TTC549 (cell line): Measurements from ENCODE around the gene APOC4.
"Not testable (repeated sequence)": the region's sequence is repeated elsewhere in the genome, so short reads cannot be mapped to it uniquely, and the experiment has no call there.

Experiments
- FAIRE-seq: peaks from 2 replicates; lab custom pipeline; 2012; peaks lifted over from hg19 to GRCh38; lab: Jason Lieb, UNC

APOC4 gene

DNA sequence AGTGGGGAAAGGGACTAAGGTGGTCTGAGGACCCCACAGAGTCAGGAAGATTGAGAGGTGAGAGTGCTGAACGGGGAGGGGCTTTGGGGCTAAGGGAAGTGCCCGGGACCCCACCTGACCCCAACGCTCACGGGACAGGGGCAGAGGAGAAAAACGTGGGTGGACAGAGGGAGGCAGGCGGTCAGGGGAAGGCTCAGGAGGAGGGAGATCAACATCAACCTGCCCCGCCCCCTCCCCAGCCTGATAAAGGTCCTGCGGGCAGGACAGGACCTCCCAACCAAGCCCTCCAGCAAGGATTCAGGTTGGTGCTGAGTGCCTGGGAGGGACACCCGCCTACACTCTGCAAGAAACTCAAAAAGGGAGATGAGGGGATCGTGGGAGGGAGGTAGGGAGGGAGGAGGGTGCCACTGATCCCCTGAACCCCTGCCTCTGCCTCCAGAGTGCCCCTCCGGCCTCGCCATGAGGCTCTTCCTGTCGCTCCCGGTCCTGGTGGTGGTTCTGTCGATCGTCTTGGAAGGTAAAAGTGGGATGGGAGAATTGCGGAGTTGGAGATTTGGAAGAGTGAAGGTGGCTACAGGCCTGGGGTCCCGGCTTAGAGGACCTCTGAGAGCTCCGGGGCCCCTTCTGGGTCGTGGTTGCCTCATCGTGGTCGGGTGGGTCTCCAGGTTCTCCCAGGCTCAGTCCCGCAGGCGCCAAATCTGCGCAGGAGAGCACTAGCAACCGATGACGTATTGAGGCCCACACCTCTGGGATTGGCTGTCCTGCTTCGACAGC, 27.4 kb upstream of the APOC4 start, which contains the start of gene APOC1:
Gene APOC1, plus strand, starts transcription at position 176 of the 774 bp plus-strand sequence. Its CDS starts 284 bp downstream, at position 460.
- FAIRE-seq: not testable (repeated sequence)

DNA sequence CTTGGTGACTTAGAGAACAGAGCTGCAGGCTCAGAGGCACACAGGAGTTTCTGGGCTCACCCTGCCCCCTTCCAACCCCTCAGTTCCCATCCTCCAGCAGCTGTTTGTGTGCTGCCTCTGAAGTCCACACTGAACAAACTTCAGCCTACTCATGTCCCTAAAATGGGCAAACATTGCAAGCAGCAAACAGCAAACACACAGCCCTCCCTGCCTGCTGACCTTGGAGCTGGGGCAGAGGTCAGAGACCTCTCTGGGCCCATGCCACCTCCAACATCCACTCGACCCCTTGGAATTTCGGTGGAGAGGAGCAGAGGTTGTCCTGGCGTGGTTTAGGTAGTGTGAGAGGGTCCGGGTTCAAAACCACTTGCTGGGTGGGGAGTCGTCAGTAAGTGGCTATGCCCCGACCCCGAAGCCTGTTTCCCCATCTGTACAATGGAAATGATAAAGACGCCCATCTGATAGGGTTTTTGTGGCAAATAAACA, 17.8 kb upstream of the APOC4 start:
- no peak for FAIRE-seq

DNA sequence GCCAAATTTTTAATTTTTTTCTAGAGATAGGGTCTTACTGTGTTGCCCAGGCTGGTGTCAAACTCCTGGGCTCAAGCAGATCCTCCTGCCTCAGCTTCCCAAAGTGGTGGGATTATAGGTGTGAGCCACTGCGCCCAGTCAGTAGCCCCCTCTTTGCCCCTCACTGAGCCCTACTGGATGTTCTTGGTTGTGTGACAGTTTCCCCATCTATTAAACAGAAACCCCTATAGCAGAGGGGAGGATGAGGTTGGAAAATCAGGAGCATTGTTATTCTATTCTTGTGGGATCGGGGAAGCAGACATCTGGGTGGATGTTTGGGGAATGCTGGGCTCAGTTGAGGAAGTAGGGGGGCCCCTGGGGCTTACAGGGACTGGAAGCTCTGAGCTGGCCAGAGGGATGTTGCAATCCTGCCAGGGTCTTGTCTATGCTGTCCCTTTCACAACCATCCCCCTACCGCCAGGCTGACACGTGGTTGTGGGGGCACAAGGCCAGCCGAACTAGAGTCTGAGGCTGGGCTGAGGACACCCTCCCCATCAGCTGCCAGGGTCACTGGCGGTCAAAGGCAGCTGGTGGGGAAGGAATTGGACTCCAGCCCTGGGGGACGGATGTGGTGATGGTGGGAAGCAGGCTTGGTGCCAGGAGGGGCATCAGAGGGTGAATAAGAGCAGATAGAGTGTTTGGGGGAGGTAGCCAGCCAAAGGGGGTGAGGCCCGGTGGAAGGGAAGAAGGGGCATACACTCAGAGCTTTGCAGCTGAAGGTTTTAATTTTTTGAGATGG, 16.7 kb upstream of the APOC4 start:
- no peak for FAIRE-seq

DNA sequence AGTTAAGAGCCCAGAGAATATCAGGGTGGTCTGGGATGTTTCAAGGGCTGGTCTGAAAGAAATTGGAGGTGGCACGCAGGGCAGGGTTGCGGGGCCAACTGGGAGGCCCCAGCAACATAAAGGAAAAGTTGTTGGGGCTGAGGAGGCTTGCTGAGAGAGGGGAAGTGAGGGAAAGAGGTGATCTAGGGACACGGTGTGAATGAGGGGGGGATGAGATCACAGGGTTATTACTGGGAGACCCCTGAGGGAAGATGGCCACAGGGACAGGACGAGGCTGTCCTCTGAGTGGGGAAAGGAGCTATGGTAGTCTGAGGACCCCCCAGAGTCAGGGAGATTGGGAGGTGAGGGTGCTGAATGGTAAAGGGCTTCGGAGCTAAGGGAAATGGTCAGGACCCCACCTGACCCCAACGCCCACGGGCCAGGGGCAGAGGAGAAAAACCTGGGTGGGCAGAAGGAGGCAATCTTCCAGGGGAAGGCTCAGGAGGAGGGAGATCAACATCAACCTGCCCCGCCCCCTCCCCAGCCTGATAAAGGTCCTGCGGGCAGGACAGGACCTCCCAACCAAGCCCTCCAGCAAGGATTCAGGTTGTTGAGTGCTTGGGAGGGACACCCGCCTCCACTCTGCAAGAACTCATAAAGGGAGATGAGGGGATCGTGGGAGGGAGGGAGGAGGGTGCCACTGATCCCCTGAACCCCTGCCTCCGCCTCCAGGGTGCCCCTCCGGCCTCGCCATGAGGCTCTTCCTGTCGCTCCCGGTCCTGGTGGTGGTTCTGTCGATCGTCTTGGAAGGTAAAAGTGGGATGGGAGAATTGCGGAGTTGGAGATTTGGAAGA, 15.6 kb upstream of the APOC4 start:
- not testable (repeated sequence) for FAIRE-seq

DNA sequence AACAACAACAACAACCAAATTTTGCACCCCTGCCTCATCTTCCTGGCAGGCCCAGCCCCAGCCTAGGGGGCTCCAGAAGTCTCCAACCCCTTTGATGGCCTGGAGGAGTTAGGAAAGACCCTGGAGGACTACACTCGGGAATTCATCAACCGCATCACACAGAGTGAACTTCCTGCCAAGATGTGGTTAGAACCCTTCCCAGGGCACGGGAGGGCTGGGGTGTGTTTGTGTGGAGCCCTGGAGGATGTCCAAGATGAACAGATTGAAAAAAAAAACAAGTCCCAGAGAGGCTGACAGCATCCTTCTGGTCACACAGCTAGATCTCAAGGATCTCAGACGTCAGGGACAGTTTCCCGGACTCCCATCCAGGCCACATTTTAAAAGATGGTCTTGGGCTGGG, 14.3 kb upstream of the APOC4 start:
- no peak for FAIRE-seq

DNA sequence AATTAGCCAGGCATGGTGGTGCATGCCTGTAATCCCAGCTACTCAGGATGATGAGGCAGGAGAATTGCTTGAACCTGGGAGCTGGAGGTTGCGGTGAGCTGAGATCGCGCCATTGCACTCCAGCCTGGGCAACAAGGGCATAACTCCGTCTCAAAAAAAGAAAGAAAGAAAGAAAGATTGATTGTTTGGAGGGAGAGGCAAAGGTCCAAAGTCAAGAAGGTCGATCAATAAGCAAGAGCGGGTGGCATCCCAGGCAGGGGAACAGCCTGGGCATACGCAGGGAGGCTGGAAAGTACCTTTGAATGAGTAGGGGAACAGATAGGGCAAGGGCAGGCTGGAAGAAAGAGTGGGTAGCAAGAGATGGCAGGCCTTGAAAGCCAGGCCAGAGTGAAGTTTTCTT, 11.9 kb upstream of the APOC4 start:
- FAIRE-seq: no peak

DNA sequence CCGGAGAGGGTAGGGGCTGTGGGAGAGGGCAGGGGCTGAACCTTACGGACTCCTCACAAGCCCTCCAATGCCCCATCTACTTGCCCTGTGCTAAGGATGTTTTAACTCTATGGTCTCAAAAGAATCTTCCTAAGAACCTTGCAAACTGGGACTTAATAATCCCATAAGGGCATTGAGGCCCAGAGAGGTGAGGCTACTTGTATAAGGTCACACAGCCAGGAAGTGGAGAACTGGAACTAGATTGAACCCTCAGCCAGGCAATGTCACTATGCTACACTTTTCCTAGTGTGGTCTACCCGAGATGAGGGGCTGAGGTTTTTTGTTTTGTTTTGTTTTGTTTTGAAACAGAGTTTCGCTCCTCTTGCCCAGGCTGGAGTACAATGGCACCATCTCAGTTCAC, 10.5 kb upstream of the APOC4 start:
- no peak for FAIRE-seq

DNA sequence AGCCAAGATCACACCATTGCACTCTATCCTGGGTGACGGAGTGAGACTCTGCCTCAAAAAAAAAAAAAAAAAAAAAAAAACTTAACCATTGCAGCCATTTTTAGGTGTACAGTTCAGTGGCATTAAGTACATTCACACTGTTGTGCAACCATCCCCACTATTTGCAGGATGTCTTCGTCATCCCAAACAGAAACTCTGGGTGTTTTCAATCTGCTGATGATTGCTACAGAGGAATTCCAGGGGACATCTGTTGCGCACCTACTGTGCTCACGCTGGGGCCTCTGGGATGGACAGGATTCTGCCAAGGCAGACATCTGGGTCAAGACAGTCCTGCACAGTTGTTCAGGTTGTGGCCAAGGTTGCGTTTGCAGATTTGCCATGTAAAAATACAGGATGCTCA, 2.4 kb upstream of the APOC4 start:
- no peak for FAIRE-seq

DNA sequence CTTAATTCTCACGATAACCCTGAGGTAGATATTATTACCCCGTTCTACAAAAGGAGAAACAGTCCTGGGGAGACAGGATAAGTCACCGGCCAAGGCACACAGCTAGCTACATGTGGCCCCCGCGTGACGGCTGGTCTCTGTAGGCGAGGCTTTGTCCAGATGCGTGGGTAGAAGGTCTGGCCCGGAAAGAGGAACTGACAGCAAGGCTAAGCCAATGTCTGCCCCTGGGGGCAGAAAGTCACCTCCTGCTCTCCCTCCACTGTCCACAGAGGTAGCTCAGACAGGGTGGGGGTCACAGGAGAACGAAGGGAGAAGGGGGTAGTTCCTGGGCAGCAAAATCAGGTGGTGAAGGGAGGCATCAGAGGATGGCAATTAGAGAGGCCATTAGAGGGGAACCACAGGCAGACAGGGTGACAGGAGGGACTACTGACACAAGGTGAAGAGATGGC, 1.8 kb downstream of the APOC4 start:
- FAIRE-seq: no peak

DNA sequence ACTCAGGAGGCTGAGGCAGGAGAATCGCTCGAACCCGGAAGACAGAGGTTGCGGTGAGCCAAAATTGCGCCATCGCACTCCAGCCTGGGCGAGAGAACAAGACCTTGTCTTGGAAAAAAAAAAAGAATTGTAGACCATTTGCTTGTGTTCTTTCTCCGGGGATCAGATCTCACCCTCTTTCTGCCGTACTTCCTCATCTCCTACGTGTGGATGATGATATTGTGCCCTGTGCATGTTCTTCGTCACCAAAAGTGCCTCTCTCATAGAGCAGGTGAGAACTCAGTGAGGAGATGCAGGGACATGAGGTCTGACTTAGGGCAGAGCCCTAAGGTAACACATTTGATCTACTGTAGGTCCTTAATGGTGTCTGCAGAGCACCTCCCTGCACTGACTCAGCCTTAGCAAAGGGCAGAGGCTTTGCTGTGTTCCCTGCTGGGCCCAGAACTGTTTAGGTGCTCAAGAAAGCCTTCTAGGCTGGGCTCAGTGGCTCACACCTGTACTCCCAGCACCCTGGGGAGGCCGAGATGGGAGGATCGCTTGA, 5.1 kb downstream of the APOC4 start:
- FAIRE-seq: no peak

DNA sequence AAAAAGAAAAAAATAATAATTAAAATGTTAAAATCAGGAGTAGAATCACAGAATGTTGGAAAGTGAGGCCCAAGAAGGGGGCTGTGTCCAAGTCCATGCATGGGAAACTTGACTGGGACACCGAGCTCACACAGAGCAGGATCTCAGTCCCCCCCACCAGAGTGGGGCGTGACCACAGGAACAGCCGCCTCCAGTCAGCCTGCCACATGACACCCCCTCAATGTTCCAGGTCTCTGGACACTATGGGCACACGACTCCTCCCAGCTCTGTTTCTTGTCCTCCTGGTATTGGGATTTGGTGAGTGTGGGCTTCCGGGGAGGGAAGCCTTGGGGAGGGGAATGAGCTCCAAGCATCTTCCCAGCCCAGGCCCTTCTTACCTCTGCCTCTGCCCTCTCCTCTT, 6.2 kb downstream of the APOC4 start:
- FAIRE-seq: no peak

DNA sequence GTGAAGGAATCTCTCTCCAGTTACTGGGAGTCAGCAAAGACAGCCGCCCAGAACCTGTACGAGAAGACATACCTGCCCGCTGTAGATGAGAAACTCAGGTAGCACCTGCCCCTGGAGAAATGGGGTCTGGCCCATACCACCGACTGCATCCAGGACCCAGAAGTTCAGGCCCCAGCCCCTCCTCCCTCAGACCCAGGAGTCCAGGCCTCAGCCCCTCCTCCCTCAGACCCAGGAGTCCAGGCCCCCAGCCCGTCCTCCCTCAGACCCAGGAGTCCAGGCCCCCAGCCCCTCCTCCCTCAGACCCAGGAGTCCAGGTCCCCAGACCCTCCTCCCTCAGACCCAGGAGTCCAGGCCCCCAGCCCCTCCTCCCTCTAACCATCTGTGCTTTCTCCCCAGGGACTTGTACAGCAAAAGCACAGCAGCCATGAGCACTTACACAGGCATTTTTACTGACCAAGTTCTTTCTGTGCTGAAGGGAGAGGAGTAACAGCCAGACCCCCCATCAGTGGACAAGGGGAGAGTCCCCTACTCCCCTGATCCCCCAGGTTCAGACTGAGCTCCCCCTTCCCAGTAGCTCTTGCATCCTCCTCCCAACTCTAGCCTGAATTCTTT, 6.8 kb downstream of the APOC4 start:
- no peak for FAIRE-seq

DNA sequence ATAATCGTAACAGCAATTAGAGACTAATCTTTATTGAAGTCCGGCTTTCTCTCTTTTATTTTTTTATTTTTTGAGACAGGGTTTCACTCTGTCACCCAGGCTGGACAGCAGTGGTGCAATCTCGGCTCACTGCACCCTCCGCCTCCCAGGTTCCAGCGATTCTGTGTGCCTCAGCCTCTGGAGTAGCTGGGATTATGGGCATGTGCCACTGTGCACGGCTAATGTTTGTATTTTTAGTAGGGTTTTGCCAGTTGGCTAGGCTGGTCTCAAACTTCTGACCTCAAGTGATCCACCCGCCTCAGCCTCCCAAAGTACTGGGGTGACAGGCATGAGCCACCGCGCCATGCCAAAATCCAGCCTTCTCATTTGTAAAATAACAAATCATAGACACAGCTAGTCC, 7.5 kb downstream of the APOC4 start:
- FAIRE-seq: no peak

DNA sequence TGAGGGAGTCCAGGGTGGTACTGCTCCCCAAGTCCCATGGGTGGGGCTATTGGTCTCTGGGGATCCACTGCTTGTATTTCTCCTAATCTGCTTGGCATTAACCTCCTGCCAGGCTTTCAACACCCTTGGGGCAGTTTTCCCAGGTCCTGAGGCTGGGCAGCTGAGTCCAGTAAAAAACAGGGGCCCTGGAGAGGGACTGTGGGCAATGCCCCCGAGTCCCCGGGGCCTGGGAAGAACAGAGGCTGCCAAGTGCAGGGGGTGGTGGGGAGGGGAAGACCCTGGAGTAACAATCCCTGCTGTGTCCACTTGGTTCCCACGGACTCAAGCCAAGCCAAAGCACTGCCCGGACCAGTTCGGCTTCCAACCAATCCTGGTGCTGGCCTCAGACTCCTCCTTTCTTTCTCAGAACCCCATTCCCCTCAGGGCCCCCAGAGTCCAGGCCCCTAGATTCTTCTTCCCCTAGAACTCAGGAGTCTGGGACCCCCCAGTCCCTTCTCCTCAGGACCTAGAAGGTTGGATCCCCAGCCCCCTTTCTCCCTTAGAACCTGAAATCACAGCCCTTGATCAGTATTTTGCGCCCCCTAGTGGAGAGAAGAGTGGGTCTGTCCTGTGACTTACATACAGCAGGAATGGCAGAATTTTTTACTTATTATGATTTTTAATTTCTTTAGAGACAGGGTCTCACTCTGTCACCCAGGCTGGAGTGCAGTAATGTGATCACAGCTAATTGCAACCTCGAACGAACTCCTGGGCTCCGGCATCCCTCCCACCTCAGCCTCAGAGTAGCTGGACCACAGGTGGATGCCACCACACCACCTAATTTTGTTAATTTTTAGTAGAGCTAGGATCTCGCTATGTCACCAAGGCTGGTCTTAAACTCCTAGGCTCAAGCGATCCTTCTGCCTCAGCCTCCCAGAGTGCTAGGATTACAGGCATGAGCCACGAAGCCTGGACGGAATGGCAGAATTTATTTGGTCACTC, 9.4 kb downstream of the APOC4 start:
- FAIRE-seq: no peak

DNA sequence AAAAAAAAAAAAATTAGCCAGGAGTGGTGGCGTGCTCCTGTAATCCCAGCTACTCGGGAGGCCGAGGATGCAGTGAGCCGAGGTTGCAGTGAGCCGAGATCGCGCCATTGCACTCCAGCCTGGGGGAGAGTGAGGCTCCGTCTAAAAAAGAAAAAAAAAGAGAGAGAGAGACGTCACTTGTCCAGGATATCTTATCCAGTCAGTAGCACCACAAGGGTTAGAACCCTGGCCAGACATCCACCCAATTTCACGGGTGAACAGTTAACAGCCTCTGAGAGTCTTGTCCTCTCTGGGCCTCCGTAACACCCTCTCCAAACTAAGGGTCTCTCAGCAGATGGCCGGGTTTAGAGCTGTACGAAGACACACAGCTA, 12.2 kb downstream of the APOC4 start:
- FAIRE-seq: no peak

DNA sequence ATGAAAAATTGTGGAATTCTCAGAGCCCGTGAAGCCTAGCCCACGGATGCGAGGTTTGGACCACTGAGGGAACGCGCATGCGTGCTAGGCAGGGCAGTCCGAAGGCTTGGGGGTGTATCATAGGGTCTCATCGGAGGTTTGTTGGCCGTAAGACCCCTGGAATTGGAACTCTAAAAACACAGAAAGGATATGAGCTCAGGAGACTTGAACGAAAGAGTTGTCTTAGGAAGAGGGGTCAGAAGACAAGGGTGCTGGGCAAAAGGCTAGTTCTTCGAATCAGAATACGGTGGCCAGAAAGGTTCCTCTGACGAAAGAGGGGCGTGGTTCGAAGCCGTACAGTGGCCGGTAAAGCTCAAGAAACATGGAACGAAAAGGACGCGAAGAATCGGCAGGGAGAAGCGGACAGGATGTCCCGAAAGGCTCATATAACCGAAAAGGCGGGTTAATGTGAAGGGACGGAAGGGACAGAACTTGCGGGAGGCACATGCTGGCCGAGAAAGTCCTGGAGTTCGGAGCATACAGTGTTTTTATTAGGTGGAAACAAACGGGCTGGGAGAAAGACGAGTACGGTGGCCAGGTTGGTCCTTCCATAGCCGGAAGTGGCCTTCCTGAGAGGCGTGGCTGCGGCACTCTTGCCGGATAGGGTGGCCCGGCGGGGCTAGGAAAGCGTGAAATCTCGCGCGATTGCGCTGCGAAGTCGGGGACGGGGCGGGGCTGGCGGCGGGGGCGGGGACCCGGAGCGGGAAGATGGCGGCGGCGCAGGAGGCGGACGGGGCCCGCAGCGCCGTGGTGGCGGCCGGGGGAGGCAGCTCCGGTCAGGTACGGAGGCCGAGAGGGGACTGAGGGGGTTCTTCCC, 12.8 kb downstream of the APOC4 start, which contains the start of gene CLPTM1:
Gene CLPTM1, plus strand, starts transcription at position 732 of the 856 bp plus-strand sequence. Its CDS starts 16 bp downstream, at position 748.
- no peak for FAIRE-seq

DNA sequence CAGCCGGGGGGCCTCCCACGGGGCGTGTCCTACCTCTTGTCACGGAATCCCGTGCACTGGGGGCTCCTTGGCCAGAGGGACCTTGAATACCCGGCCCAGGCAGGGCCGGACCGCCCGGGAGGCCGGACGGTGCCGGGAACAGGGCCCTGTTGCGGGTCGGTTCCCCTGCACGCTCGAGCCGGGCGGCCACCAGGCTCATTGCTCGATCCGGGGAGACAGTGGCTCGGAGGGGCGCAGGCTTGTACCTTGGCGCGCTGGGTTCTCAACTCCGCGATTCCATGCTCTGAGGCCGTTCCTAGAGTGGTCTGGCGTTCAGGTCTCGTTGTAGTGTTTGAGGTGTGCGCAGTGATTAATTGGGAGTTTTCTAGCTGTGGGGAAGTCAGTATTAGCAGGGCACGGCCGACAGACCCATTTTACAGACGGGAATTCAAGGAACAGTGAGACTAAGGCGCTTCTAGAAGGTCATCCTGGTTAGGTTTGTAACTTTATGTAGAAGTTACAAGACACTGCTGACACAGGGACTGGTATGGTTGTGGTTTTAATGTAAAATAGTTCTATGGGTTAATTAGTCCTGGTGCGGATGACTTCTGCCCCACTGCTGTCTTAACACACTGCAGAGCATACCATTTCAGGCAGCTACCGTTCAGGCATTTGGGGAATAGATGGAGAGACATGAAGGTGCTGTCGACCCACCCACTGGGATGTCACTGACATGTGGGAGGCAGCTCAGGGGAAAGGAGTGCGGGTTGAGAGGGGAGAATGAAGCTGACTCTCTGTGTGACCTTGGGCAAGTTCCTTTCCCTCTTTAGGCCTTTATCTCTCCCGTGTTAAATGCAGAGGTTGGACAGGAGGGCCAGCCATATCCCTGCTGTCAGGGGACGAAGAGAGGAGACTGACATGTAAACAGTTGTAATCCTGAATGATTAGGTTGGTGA, 13.7 kb downstream of the APOC4 start:
- no peak for FAIRE-seq

DNA sequence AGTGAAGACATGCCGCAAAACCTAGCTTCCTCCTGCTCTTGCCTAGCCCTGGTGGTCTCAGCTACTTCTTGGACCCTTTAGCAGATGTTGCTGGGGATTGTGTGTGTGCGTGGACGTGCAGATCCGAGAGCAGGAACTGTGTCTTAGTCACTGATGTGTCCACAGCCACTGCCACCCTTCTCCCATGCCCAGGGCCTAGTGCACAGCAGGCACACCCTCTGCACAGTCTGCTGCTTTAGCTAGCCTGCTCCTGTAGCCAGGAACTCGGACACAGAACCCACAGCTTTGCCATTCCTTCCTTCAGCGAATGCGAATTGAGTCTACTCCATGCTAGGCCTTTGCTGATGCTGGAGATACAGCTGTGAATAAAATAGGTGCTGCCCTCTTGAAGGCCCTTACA, 15.5 kb downstream of the APOC4 start:
- FAIRE-seq: no peak
